Naive thymus-derived CD4-positive, alpha-beta T cell (primary cell): ENCODE results near the gene PCSK2. TPM values are rescaled to one million over a fixed set of nuclear protein-coding genes. Genes with fewer than 3 reads are reported as not detected.

Experiments used
- ATAC-seq: fragments of 150-1000 bp; cut with Tn5 transposase; 2 replicates; pipeline ENCODE4 v1.10.0; 2021; ENCODE audit warnings: mild to moderate bottlenecking, moderate library complexity
- CTCF ChIA-PET: fragments of 350-600 bp; sonication (Branson Sonifier 250); formaldehyde crosslinking; loops from one replicate; lab custom pipeline; 2021; ENCODE audit warnings: antibody characterized with exemption; lab: Charles Lee
- POLR2A ChIA-PET: fragments of 350-600 bp; sonication (Branson Sonifier 250); formaldehyde crosslinking; loops from one replicate; lab custom pipeline; 2021; ENCODE audit warnings: antibody characterized with exemption, inconsistent platforms; lab: Charles Lee
- DNase-seq, 9 donors: peaks; one replicate each; pipeline versions ENCODE4 v3.0.0 to v3.0.0-alpha.2; 2020 to 2022; ENCODE audit warnings: mixed read lengths in 1 of 9
- H3K27ac ChIP-seq: one replicate; pipeline ENCODE4 v1.7.0; 2013; ENCODE audit warnings: mild to moderate bottlenecking, low read depth, low read length, moderate library complexity
- H3K27me3 ChIP-seq, 2 donors: one replicate each; pipeline ENCODE4 v1.7.0; 2013; ENCODE audit warnings: low read length in 2 of 2, mild to moderate bottlenecking in 2 of 2, moderate library complexity in 2 of 2; ENCODE audit not compliant: control insufficient read depth in 2 of 2, insufficient read depth in 2 of 2
- H3K36me3 ChIP-seq, 3 experiments: 1 replicate in 2 of 3; 2 replicates in 1 of 3; pipeline ENCODE4 v1.7.0; 2013; ENCODE audit warnings: low read length in 3 of 3, mild to moderate bottlenecking in 3 of 3, moderate library complexity in 1 of 3; ENCODE audit not compliant: insufficient read depth in 3 of 3, control insufficient read depth in 2 of 3
- H3K4me1 ChIP-seq, 2 donors: one replicate each; pipeline ENCODE4 v1.7.0; 2013; ENCODE audit warnings: low read length in 2 of 2, mild to moderate bottlenecking in 2 of 2, moderate library complexity in 1 of 2; ENCODE audit not compliant: control insufficient read depth in 2 of 2, insufficient read depth in 2 of 2
- H3K4me3 ChIP-seq: 2 replicates; pipeline ENCODE4 v1.7.0; 2013; ENCODE audit warnings: mild to moderate bottlenecking, low read length
- H3K9me3 ChIP-seq, 3 experiments: 1 replicate in 2 of 3; 2 replicates in 1 of 3; pipeline ENCODE4 v1.7.0; 2013; ENCODE audit warnings: low read length in 3 of 3; ENCODE audit not compliant: control insufficient read depth in 2 of 3
- H3K27ac Mint-ChIP-seq, 9 donors: one replicate each; pipeline ENCODE4 v1.8.0; 2020 to 2022; ENCODE audit warnings: mixed read lengths in 9 of 9, mild to moderate bottlenecking in 8 of 9, moderate library complexity in 5 of 9, inconsistent platforms in 2 of 9
- H3K27me3 Mint-ChIP-seq, 5 donors: one replicate each; pipeline ENCODE4 v1.8.0; 2021 to 2022; ENCODE audit warnings: mixed read lengths in 5 of 5, mild to moderate bottlenecking in 1 of 5
- H3K36me3 Mint-ChIP-seq, 5 donors: one replicate each; pipeline ENCODE4 v1.8.0; 2020 to 2022; ENCODE audit warnings: mixed read lengths in 5 of 5, mild to moderate bottlenecking in 3 of 5, inconsistent platforms in 1 of 5
- H3K4me1 Mint-ChIP-seq, 7 donors: one replicate each; pipeline ENCODE4 v1.8.0; 2020 to 2022; ENCODE audit warnings: mixed read lengths in 7 of 7, mild to moderate bottlenecking in 3 of 7, inconsistent platforms in 1 of 7
- H3K4me3 Mint-ChIP-seq, 10 donors: one replicate each; pipeline ENCODE4 v1.8.0; 2020 to 2022; ENCODE audit warnings: mild to moderate bottlenecking in 10 of 10, mixed read lengths in 10 of 10, moderate library complexity in 6 of 10, inconsistent platforms in 2 of 10
- H3K9me3 Mint-ChIP-seq, 11 donors: one replicate each; pipeline ENCODE4 v1.8.0; 2020 to 2022; ENCODE audit warnings: mixed read lengths in 11 of 11, mild to moderate bottlenecking in 4 of 11, inconsistent platforms in 1 of 11, moderate library complexity in 1 of 11
- intact Hi-C, 2 donors: fragments of 100-400 bp; cut with micrococcal nuclease; formaldehyde crosslinking; loops; one replicate each; pipeline ENCODE4 v1.15.1; 2023
- polyA plus RNA-seq, 2 donors: library from polyadenylated mRNA; unstranded; fragments of 300-500 nt; fragmentation: Illumina TruSeq; gene quantifications; one replicate each; pipeline ENCODE4 v1.2.3, GENCODE V29; 2021
- total RNA-seq, 6 experiments: library from RNA in 5 of 6; stranded (reverse) in 5 of 6; gene quantifications; 1 replicate in 5 of 6; 2 replicates in 1 of 6; pipeline ENCODE4 v1.2.3 and lab custom pipeline; 2021 to 2026

The PCSK2 gene
- total and polyA plus RNA-seq, 7 experiments from 2014 or later: not detected

DNA sequence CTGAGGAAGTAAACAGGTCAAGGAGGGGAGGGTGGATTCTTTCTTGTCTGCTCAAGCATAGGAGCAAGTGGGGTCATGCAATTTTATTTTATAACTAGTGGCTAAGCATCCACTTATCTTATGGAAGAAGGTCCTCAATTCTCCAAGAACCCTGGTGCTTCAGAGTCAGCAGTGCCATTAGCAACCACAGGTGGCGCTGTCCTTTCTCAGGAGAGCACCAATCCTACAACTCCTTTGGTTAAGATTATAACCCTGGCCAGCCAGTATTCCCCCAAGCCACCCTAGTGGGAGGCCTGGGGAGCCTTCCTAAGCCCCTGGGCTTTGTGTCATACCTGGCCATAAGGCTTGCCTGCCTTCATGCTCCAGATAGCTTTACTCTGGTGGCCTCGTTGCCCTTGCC lies 60.7 kb downstream of the PCSK2 start:
- H3K9me3 Mint-ChIP-seq: peaks cover 0 to 9% (median 0%) of the 10 kb centered on the region in 11 donors
- H3K27ac Mint-ChIP-seq: no peak overlapping the region
- CTCF ChIA-PET: no interaction called here
- POLR2A ChIA-PET: no interaction called here
- no peak overlapping the region for H3K27ac ChIP-seq
- intact Hi-C loops: no loop called here
- no peaks in the 10 kb centered on the region for H3K36me3 Mint-ChIP-seq
- H3K9me3 ChIP-seq: no peaks in the 10 kb centered on the region
- no peaks in the 10 kb centered on the region for H3K4me1 ChIP-seq
- no peaks in the 10 kb centered on the region for H3K27me3 ChIP-seq
- H3K4me1 Mint-ChIP-seq: no peaks in the 10 kb centered on the region
- H3K27me3 Mint-ChIP-seq: peaks cover 2 to 16% (median 5%) of the 10 kb centered on the region in 5 donors
- H3K36me3 ChIP-seq: no peaks in the 10 kb centered on the region
- no peak for DNase-seq
- H3K4me3 Mint-ChIP-seq: no peak overlapping the region
- H3K4me3 ChIP-seq: no peak overlapping the region
- ATAC-seq: no peak

DNA sequence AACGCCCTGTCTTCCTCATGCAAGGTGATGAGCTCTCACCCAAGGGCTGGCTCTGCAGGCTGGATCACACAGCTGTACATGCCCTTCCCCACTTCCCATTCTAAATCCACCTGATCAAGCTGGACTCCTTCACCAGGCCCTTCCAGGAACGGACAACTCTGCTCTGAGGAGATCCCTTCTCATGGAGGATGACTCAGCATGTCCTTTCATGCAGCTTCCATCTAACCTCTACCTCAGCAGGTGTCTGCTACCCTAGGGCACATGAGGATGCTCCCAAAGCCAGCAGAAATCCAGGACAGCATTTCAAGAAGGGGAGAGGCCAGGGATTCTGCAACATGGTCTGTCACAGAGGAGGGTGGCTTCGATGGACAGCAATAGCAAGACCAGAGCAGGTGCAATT lies 61.2 kb downstream of the PCSK2 start:
- Mint-ChIP-seq H3K9me3 (peaks cover 0 to 9% (median 0%) of the 10 kb centered on the region in 11 donors), H3K4me3 (no peak overlapping the region), H3K27ac (no peak overlapping the region), H3K27me3 (peaks cover 2 to 16% (median 5%) of the 10 kb centered on the region in 5 donors), H3K4me1 (no peaks in the 10 kb centered on the region), H3K36me3 (no peaks in the 10 kb centered on the region)
- intact Hi-C loops: no loop called here
- no peak overlapping the region for H3K27ac ChIP-seq
- H3K4me3 ChIP-seq: no peak overlapping the region
- no peaks in the 10 kb centered on the region for H3K4me1 ChIP-seq
- POLR2A ChIA-PET: no interaction called here
- ATAC-seq: no peak
- H3K9me3 ChIP-seq: no peaks in the 10 kb centered on the region
- CTCF ChIA-PET: no interaction called here
- no peaks in the 10 kb centered on the region for H3K36me3 ChIP-seq
- no peak for DNase-seq
- H3K27me3 ChIP-seq: no peaks in the 10 kb centered on the region

DNA sequence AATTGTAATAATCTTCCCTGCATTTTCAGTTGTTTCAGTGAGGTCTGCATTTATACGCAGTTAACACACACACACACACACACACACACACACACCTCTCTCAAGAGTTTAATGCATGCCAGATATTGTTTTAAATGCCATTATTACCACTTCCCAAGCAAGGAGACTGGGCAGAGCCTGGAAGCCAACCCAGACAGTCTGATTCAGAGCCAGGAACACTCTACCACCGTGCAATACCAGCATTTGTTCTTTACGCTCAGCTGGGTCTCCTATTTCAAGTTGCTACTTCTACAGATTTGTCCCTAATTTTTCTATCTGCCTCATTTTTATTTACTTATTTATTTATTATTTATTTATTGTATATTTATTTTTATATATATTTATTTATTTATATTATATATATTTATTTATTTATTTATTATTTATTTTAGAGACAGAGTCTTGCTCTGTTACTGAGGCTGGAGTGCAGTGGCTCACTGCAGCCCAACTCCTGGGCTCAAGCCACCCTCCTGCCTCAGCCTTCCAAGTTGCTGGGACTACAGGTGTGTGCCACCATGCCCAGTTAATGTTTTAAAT lies 68.4 kb downstream of the PCSK2 start:
- H3K9me3 ChIP-seq: no peaks in the 10 kb centered on the region
- Mint-ChIP-seq H3K4me1 (no peaks in the 10 kb centered on the region), H3K4me3 (no peak overlapping the region), H3K36me3 (no peaks in the 10 kb centered on the region), H3K27ac (no peak overlapping the region), H3K9me3 (peaks cover 0 to 5% (median 0%) of the 10 kb centered on the region in 11 donors), H3K27me3 (peaks cover 0 to 20% (median 5%) of the 10 kb centered on the region in 5 donors)
- H3K27ac ChIP-seq: no peak overlapping the region
- intact Hi-C loops: no loop called here
- no peaks in the 10 kb centered on the region for H3K4me1 ChIP-seq
- no peaks in the 10 kb centered on the region for H3K27me3 ChIP-seq
- ChIA-PET CTCF (no interaction called here), POLR2A (no interaction called here)
- DNase-seq: no peak
- no peak overlapping the region for H3K4me3 ChIP-seq
- H3K36me3 ChIP-seq: no peaks in the 10 kb centered on the region
- no peak for ATAC-seq

DNA sequence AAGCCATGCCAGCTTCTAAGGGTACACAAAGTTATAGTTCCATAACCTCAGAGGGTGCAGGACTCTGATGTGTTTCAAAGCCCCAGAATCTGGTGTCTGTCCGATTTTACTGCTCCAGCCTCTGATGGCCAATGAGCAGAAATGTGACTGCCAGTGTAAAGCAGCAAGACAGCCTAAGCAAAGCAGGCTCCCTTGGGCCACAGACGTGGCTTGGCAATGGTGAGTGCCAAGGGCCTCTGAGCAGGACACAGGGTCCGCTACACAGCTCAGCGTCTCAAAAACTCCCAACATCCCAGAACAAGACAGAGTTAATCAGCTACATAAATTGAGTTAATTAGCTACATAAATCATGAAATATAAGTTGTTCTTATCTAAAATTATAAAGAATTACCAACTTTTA lies 69.2 kb downstream of the PCSK2 start:
- intact Hi-C loops: no loop called here
- POLR2A ChIA-PET: no interaction called here
- Mint-ChIP-seq H3K27ac (no peak overlapping the region), H3K4me1 (no peaks in the 10 kb centered on the region), H3K36me3 (no peaks in the 10 kb centered on the region), H3K27me3 (peaks cover 0 to 21% (median 5%) of the 10 kb centered on the region in 5 donors), H3K4me3 (no peak overlapping the region), H3K9me3 (peaks cover 0 to 5% (median 0%) of the 10 kb centered on the region in 11 donors)
- H3K36me3 ChIP-seq: no peaks in the 10 kb centered on the region
- CTCF ChIA-PET: no interaction called here
- DNase-seq (no peak), ATAC-seq (no peak)
- no peaks in the 10 kb centered on the region for H3K27me3 ChIP-seq
- H3K9me3 ChIP-seq: no peaks in the 10 kb centered on the region
- H3K4me3 ChIP-seq: no peak overlapping the region
- no peaks in the 10 kb centered on the region for H3K4me1 ChIP-seq
- H3K27ac ChIP-seq: no peak overlapping the region

DNA sequence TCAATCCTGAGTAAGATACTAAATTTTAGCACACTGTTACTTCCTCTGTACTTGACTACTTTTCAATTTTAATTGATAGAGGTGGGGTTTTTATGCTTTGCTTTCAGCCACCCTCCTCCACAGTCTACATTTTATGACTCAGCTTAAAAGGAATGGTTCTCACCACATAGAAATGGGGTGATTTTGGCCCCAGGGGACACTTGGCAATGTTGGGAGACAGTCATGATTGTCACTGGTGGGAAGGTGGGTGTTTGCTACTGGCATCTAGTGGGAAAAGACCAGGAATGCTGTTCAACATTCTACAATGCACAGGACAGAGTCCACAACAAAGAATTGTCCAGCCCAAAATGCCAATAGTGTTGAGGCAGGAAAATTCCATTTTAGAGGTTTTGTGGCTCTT lies 71.3 kb downstream of the PCSK2 start:
- Histone ChIP-seq H3K4me3 (no peak overlapping the region), H3K4me1 (no peaks in the 10 kb centered on the region), H3K27me3 (no peaks in the 10 kb centered on the region), H3K27ac (no peak overlapping the region), H3K9me3 (no peaks in the 10 kb centered on the region), H3K36me3 (no peaks in the 10 kb centered on the region)
- Mint-ChIP-seq H3K27ac (no peak overlapping the region), H3K4me3 (no peak overlapping the region), H3K36me3 (no peaks in the 10 kb centered on the region), H3K9me3 (peaks cover 0 to 5% (median 0%) of the 10 kb centered on the region in 11 donors), H3K27me3 (peaks cover 0 to 24% (median 8%) of the 10 kb centered on the region in 5 donors), H3K4me1 (no peaks in the 10 kb centered on the region)
- ATAC-seq (no peak), DNase-seq (no peak)
- ChIA-PET POLR2A (no interaction called here), CTCF (no interaction called here)
- intact Hi-C loops: no loop called here

DNA sequence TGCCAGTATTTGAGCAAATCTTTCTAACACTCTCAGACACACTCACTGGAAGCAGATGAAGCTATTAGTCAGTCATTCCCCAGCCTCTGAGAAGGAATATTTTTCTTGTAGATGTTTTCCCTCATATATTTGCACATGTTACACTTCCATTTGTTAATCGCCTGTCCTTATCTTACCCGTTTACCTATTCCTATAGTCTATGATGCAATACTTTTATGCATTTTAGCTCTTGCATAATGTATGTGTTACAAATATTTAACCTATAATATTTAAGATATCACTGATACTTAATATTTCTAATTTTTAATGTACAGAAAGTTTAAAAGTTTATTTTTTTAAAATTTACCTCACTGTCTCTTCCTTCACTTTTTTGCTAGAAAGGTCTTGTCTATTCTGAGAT lies 71.9 kb downstream of the PCSK2 start:
- H3K4me3 ChIP-seq: no peak overlapping the region
- intact Hi-C loops: no loop called here
- no peak for ATAC-seq
- DNase-seq: no peak
- no peaks in the 10 kb centered on the region for H3K9me3 ChIP-seq
- H3K27me3 ChIP-seq: no peaks in the 10 kb centered on the region
- peaks cover 0 to 24% (median 8%) of the 10 kb centered on the region in 5 donors for H3K27me3 Mint-ChIP-seq
- H3K27ac Mint-ChIP-seq: no peak overlapping the region
- no peak overlapping the region for H3K27ac ChIP-seq
- ChIA-PET CTCF (no interaction called here), POLR2A (no interaction called here)
- H3K36me3 Mint-ChIP-seq: no peaks in the 10 kb centered on the region
- H3K4me1 ChIP-seq: no peaks in the 10 kb centered on the region
- H3K36me3 ChIP-seq: no peaks in the 10 kb centered on the region
- no peak overlapping the region for H3K4me3 Mint-ChIP-seq
- peaks cover 0 to 5% (median 0%) of the 10 kb centered on the region in 11 donors for H3K9me3 Mint-ChIP-seq
- H3K4me1 Mint-ChIP-seq: no peaks in the 10 kb centered on the region

DNA sequence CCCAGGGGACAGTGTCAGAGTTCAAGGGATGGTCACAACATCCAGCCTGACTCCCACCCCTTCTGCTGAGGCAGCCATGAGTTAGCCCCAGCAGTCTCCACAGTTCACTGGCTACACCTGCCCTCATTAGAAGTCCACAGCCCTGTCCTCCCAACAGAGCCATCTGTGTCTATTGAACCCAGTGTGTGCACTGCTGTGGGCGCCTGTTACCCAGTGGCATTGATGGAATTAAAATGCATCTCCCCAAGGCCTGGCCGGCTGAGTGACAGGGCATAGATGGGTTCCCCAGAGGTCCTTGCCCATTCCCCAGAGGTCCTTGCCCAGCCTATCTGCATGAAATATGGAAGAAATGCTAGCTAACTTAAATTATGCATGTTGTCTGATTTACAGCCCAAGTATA lies 73.3 kb downstream of the PCSK2 start:
- peaks cover 0 to 21% (median 8%) of the 10 kb centered on the region in 5 donors for H3K27me3 Mint-ChIP-seq
- ChIA-PET CTCF (no interaction called here), POLR2A (no interaction called here)
- Histone ChIP-seq H3K27ac (no peak overlapping the region), H3K36me3 (no peaks in the 10 kb centered on the region), H3K27me3 (no peaks in the 10 kb centered on the region), H3K4me1 (no peaks in the 10 kb centered on the region), H3K9me3 (no peaks in the 10 kb centered on the region), H3K4me3 (no peak overlapping the region)
- no peaks in the 10 kb centered on the region for H3K4me1 Mint-ChIP-seq
- DNase-seq: no peak
- H3K36me3 Mint-ChIP-seq: no peaks in the 10 kb centered on the region
- H3K4me3 Mint-ChIP-seq: no peak overlapping the region
- no peak overlapping the region for H3K27ac Mint-ChIP-seq
- H3K9me3 Mint-ChIP-seq: peaks cover 0 to 5% (median 0%) of the 10 kb centered on the region in 11 donors
- intact Hi-C loops: no loop called here
- no peak for ATAC-seq
